IMR-90 (cell line): ENCODE results near the gene WWC2. TPM values are rescaled to one million over a fixed set of nuclear protein-coding genes. Genes with fewer than 3 reads are reported as not detected.

ENCODE experiments used
- ATAC-seq: fragments of 200-7000 bp; cut with Tn5 transposase; 2 replicates; pipeline ENCODE4 v1.9.1; 2020; ENCODE audit warnings: low read depth, mild to moderate bottlenecking, moderate library complexity
- BruUV-seq: library from RNA; stranded (reverse); fragments of 400-500 nt; replicated peaks from 2 replicates; lab custom pipeline; 2021; lab: Mats Ljungman, UMichigan
- CTCF ChIA-PET: fragments of 300-600 bp; formaldehyde crosslinking; extraction: SDS; loops from one replicate; lab custom pipeline; 2021; ENCODE audit warnings: antibody characterized with exemption; lab: Yijun Ruan, JAX
- POLR2A ChIA-PET: fragments of 300-600 bp; sonication (Branson Sonifier 250); formaldehyde crosslinking; loops from one replicate; lab custom pipeline; 2022; ENCODE audit warnings: antibody characterized with exemption; ENCODE audit not compliant: unreplicated experiment; lab: Charles Lee
- DNase-seq: peaks from one replicate; pipeline ENCODE4 v3.0.0; 2013
- H2AFZ ChIP-seq: replicated peaks from 2 replicates; pipeline ENCODE3; 2013; ENCODE audit warnings: low read length, mild to moderate bottlenecking; ENCODE audit not compliant: poor library complexity
- H2AK5ac ChIP-seq: 2 replicates; pipeline ENCODE4 v1.6.1; 2013; ENCODE audit warnings: low read depth, low read length, inconsistent platforms
- H2AK9ac ChIP-seq: replicated peaks from 2 replicates; pipeline ENCODE3; 2013; ENCODE audit warnings: mild to moderate bottlenecking, low read depth, low read length, moderate library complexity; ENCODE audit not compliant: poor library complexity
- H2BK120ac ChIP-seq: 2 replicates; pipeline ENCODE4 v1.6.1; 2013; ENCODE audit warnings: low read depth, low read length, inconsistent platforms
- H2BK15ac ChIP-seq: 3 replicates; pipeline ENCODE4 v1.6.1; 2013; ENCODE audit warnings: low read depth, low read length, inconsistent platforms
- H2BK20ac ChIP-seq: 2 replicates; pipeline ENCODE4 v1.6.1; 2013; ENCODE audit warnings: low read depth, mild to moderate bottlenecking, inconsistent platforms, low read length, moderate library complexity
- H2BK5ac ChIP-seq: 2 replicates; pipeline ENCODE4 v1.6.1; 2013; ENCODE audit warnings: mild to moderate bottlenecking, low read depth, low read length, inconsistent platforms; ENCODE audit not compliant: poor library complexity, severe bottlenecking
- H3K14ac ChIP-seq: replicated peaks from 2 replicates; pipeline ENCODE4 v1.6.1; 2013; ENCODE audit warnings: low read depth, low read length, inconsistent platforms
- H3K18ac ChIP-seq: 2 replicates; pipeline ENCODE4 v1.6.1; 2013; ENCODE audit warnings: low read depth, low read length, control low read depth
- H3K23ac ChIP-seq: 2 replicates; pipeline ENCODE4 v1.6.1; 2013; ENCODE audit warnings: low read depth, low read length, inconsistent platforms
- H3K27ac ChIP-seq: 2 replicates; pipeline ENCODE4 v1.5.1; 2013; ENCODE audit warnings: mild to moderate bottlenecking, control low read depth, low read length; ENCODE audit not compliant: insufficient read depth
- H3K27me3 ChIP-seq: 2 replicates; pipeline ENCODE4 v1.6.1; 2013; ENCODE audit warnings: low read length; ENCODE audit not compliant: control insufficient read depth, insufficient read depth
- H3K36me3 ChIP-seq: 2 replicates; pipeline ENCODE4 v1.6.1; 2013; ENCODE audit warnings: low read length, mixed read lengths; ENCODE audit not compliant: control insufficient read depth, insufficient read depth
- H3K4ac ChIP-seq: 2 replicates; pipeline ENCODE4 v1.6.1; 2013; ENCODE audit warnings: low read depth, low read length, inconsistent platforms
- H3K4me1 ChIP-seq: 2 replicates; pipeline ENCODE4 v1.6.1; 2013; ENCODE audit warnings: low read length, mixed read lengths; ENCODE audit not compliant: control insufficient read depth, insufficient read depth
- H3K4me2 ChIP-seq: 2 replicates; pipeline ENCODE4 v1.6.1; 2013; ENCODE audit warnings: low read depth, mild to moderate bottlenecking, control low read depth, low read length, moderate library complexity
- H3K4me3 ChIP-seq: 2 replicates; pipeline ENCODE4 v1.5.1; 2013; ENCODE audit warnings: low read depth, mild to moderate bottlenecking, control low read depth, low read length, moderate library complexity; ENCODE audit not compliant: insufficient read depth
- H3K56ac ChIP-seq: 2 replicates; pipeline ENCODE4 v1.6.1; 2013; ENCODE audit warnings: low read length, inconsistent platforms; ENCODE audit not compliant: insufficient read depth; ENCODE audit errors: extremely low read depth
- H3K79me1 ChIP-seq, 2 experiments: 2 replicates each; pipeline ENCODE4 v1.6.1; 2013; ENCODE audit warnings: low read length in 2 of 2, inconsistent platforms in 1 of 2, low read depth in 1 of 2
- H3K9ac ChIP-seq: 2 replicates; pipeline ENCODE4 v1.6.1; 2013; ENCODE audit warnings: low read depth, low read length, control low read depth
- H3K9me1 ChIP-seq: 2 replicates; pipeline ENCODE4 v1.6.1; 2013; ENCODE audit warnings: low read length, inconsistent platforms; ENCODE audit not compliant: insufficient read depth
- H3K9me3 ChIP-seq: 2 replicates; pipeline ENCODE4 v1.6.1; 2013; ENCODE audit warnings: low read length; ENCODE audit not compliant: control insufficient read depth, insufficient read depth
- H4K20me1 ChIP-seq: 2 replicates; pipeline ENCODE4 v1.6.1; 2013; ENCODE audit warnings: low read length, inconsistent platforms; ENCODE audit not compliant: insufficient read depth
- H4K5ac ChIP-seq: 2 replicates; pipeline ENCODE4 v1.6.1; 2013; ENCODE audit warnings: mild to moderate bottlenecking, low read depth, low read length, control low read depth
- H4K8ac ChIP-seq, 2 experiments: 2 replicates each; pipeline ENCODE4 v1.6.1; 2013; ENCODE audit warnings: low read depth in 2 of 2, low read length in 2 of 2, control low read depth in 1 of 2, inconsistent platforms in 1 of 2
- H4K91ac ChIP-seq: 2 replicates; pipeline ENCODE4 v1.6.1; 2013; ENCODE audit warnings: low read depth, low read length, inconsistent platforms; ENCODE audit not compliant: insufficient read depth
- BHLHE40 ChIP-seq: fragments of 150-350 bp; IDR thresholded peaks from 2 replicates; pipeline ENCODE4 v1.6.1; 2016; ENCODE audit warnings: mild to moderate bottlenecking, low read depth, low read length
- CEBPB ChIP-seq: IDR thresholded peaks from 2 replicates; pipeline ENCODE4 v1.6.1; 2012; ENCODE audit warnings: low read depth, low read length, improper control_type of control experiment
- CHD1 ChIP-seq: IDR thresholded peaks from 2 replicates; pipeline ENCODE4 v1.6.1; 2012; ENCODE audit warnings: low read depth, low read length, improper control_type of control experiment
- ELK1 ChIP-seq: fragments of 150-350 bp; IDR thresholded peaks from 2 replicates; pipeline ENCODE4 v1.6.1; 2016; ENCODE audit warnings: low read depth, mild to moderate bottlenecking, low read length, moderate library complexity, borderline replicate concordance
- FOS ChIP-seq: fragments of 150-350 bp; IDR thresholded peaks from 2 replicates; pipeline ENCODE4 v1.6.1; 2016; ENCODE audit warnings: low read depth, low read length
- MAFK ChIP-seq: IDR thresholded peaks from 2 replicates; pipeline ENCODE4 v1.6.1; 2012; ENCODE audit warnings: low read depth, low read length, improper control_type of control experiment
- MAZ ChIP-seq: IDR thresholded peaks from 2 replicates; pipeline ENCODE4 v1.6.1; 2012; ENCODE audit warnings: low read depth, mild to moderate bottlenecking, low read length, improper control_type of control experiment, moderate library complexity, borderline replicate concordance
- MXI1 ChIP-seq: IDR thresholded peaks from 2 replicates; pipeline ENCODE4 v1.6.1; 2012; ENCODE audit warnings: low read depth, mild to moderate bottlenecking, low read length, moderate library complexity, borderline replicate concordance
- NFE2L2 ChIP-seq: fragments of 150-350 bp; IDR thresholded peaks from 2 replicates; pipeline ENCODE4 v1.6.1; 2016; ENCODE audit warnings: low read depth, mild to moderate bottlenecking, low read length
- POLR2A ChIP-seq: IDR thresholded peaks from 2 replicates; pipeline ENCODE4 v1.6.1; 2012; ENCODE audit warnings: mild to moderate bottlenecking, low read depth, low read length
- RAD21 ChIP-seq: IDR thresholded peaks from 2 replicates; pipeline ENCODE4 v1.6.1; 2012; ENCODE audit warnings: low read length, improper control_type of control experiment
- RCOR1 ChIP-seq: IDR thresholded peaks from 2 replicates; pipeline ENCODE4 v1.6.1; 2012; ENCODE audit warnings: mild to moderate bottlenecking, low read length, improper control_type of control experiment; ENCODE audit not compliant: insufficient replicate concordance
- RFX5 ChIP-seq: IDR thresholded peaks from 2 replicates; pipeline ENCODE4 v1.8.0; 2012; ENCODE audit warnings: low read depth, mild to moderate bottlenecking, low read length, moderate library complexity
- SMC3 ChIP-seq: fragments of 150-350 bp; IDR thresholded peaks from 2 replicates; pipeline ENCODE4 v1.6.1; 2016; ENCODE audit warnings: low read depth, mild to moderate bottlenecking, antibody characterized with exemption, low read length, moderate library complexity
- USF2 ChIP-seq: fragments of 150-350 bp; IDR thresholded peaks from 2 replicates; pipeline ENCODE4 v1.6.1; 2017; ENCODE audit warnings: mild to moderate bottlenecking, antibody characterized with exemption, low read length, low read depth
- WGBS, 2 experiments: methylation state at CpG; one replicate each; pipeline versions ENCODE4 v1.1.5 to v1.1.7; 2013; ENCODE audit warnings: missing lambda C conversion rate in 2 of 2; ENCODE audit not compliant: insufficient read length in 1 of 2; ENCODE audit errors: extremely low coverage in 2 of 2; 5-methylcytosine and 5-hydroxymethylcytosine counted together
- dilution Hi-C: fragments of 300-500 bp; cut with HindIII; formaldehyde crosslinking; loops from one replicate; pipeline ENCODE4 v1.14.3; 2018; ENCODE audit warnings: low sequenced_read_pairs; ENCODE audit not compliant: unreplicated experiment
- in situ Hi-C: fragments of 300-500 bp; cut with MboI; formaldehyde crosslinking; loops from 3 replicates; pipeline ENCODE4 v1.14.3; 2019; ENCODE audit warnings: low sequenced_read_pairs, inconsistent platforms, mixed read lengths
- intact Hi-C: fragments of 100-400 bp; cut with micrococcal nuclease; formaldehyde crosslinking; loops from 2 replicates; pipeline ENCODE4 v1.10.0; 2022
- polyA plus RNA-seq, 3 experiments: library from polyadenylated mRNA; depleted of rRNA; stranded (reverse); fragments of >200 nt; gene quantifications; 2 replicates each; pipeline ENCODE4 v1.2.3, GENCODE V29; 2012; ENCODE audit warnings: low replicate concordance in 1 of 3
- total RNA-seq: library from RNA; depleted of rRNA; stranded (reverse); fragments of >200 nt; gene quantifications from 2 replicates; pipeline ENCODE4 v1.2.3, GENCODE V29; 2012

The WWC2 gene
- total and polyA plus RNA-seq, 2 of the 4 experiments (the other 2 are of a cell fraction) = 26.6 to 27.4 TPM

- peaks cover 4% of the 10 kb centered on the region; the same call in 1 of the 2 replicates for H3K4me1 ChIP-seq
- H2BK20ac ChIP-seq = no peak within 1 kb of the TSS
- POLR2A ChIA-PET = no interaction called here
- no peak within 1 kb of the TSS for H2BK5ac ChIP-seq
- intact Hi-C loops (no loop called here), dilution Hi-C loops (no loop called here), in situ Hi-C loops (no loop called here)
- CTCF ChIA-PET = no interaction called here
- H3K36me3 ChIP-seq = peaks cover 7% of the 10 kb centered on the region
- peaks cover 2% of the 10 kb centered on the region; the same call in 1 of the 2 replicates for H3K9me1 ChIP-seq
- ATAC-seq (peak; percentile 64), DNase-seq (peak; percentile 61)
- H3K27me3 ChIP-seq = no peaks in the 10 kb centered on the region
- H3K14ac ChIP-seq = no peak within 1 kb of the TSS
- H4K91ac ChIP-seq = no peak within 1 kb of the TSS
- no peak within 1 kb of the TSS for H2BK15ac ChIP-seq
- no peak within 1 kb of the TSS for H3K27ac ChIP-seq
- H3K4ac ChIP-seq = no peak within 1 kb of the TSS
- H2AFZ ChIP-seq = no peak within 1 kb of the TSS
- H3K23ac ChIP-seq = no peak within 1 kb of the TSS
- H4K20me1 ChIP-seq = no peaks in the 10 kb centered on the region; the same call in 1 of the 2 replicates
- H3K4me2 ChIP-seq = no peak within 1 kb of the TSS
- no peak within 1 kb of the TSS for H4K5ac ChIP-seq
- no peaks in the 10 kb centered on the region for H3K79me1 ChIP-seq
- no peak within 1 kb of the TSS for H4K8ac ChIP-seq
- H3K4me3 ChIP-seq = no peak within 1 kb of the TSS
- no peak within 1 kb of the TSS for H3K9ac ChIP-seq
- H3K56ac ChIP-seq = no peak within 1 kb of the TSS
- BruUV-seq = no TSS peak
- no peak within 1 kb of the TSS for H2AK5ac ChIP-seq
- no peaks in the 10 kb centered on the region for H3K9me3 ChIP-seq
- WGBS, 2 experiments = 0% methylated on average over 1 of the region's 6 CpGs; no CpG with 5 or more reads in 1 of the 2 experiments
- no peak within 1 kb of the TSS for H3K18ac ChIP-seq
- H2BK120ac ChIP-seq = no peak within 1 kb of the TSS
- H2AK9ac ChIP-seq = no peak within 1 kb of the TSS
- TF ChIP-seq MAZ (no peak), RCOR1 (no peak), ELK1 (no peak), MXI1 (peak; percentile 35; the same call in 1 of the 2 replicates), POLR2A (no peak), NFE2L2 (no peak), CHD1 (no peak), CEBPB (peak; percentile 86), RFX5 (no peak), MAFK (0 out of 2 replicates have a peak, but pooled peaks have one; percentile 14), BHLHE40 (peak; percentile 58; the same call in 1 of the 2 replicates), USF2 (no peak), SMC3 (no peak), FOS (no peak), RAD21 (no peak)
Measured at GRCh38 chr4:183320211-183321059, 221.4 kb downstream of the WWC2 start, which contains the start of gene CLDN22. CLDN22 (minus strand) TSS chr4:183320276; CDS start chr4:183320218, 58 bp downstream.
